Heart left ventricle (tissue), 16 donors: Measurements from ENCODE around the gene OGFRL1. TPM values are rescaled to one million over a fixed set of nuclear protein-coding genes. Genes with fewer than 3 reads are reported as not detected.
A peak's percentile ranks its signal among the peaks of the same experiment; 100 is the strongest.

Experiments used
- ATAC-seq, 4 donors: fragments of 200-7000 bp; cut with Tn5 transposase; one replicate each; pipeline ENCODE4 v1.9.1; 2020 to 2022; ENCODE audit warnings: moderate library complexity in 4 of 4, mild to moderate bottlenecking in 3 of 4, moderate number of reproducible peaks in 1 of 4
- DNase-seq, 5 donors: peaks; one replicate each; pipeline ENCODE4 v3.0.0-alpha.2; 2020
- H3K27ac ChIP-seq, 12 donors: fragments of 200-600 bp; sonication (generic) in 4 of 12; one replicate each; pipeline versions ENCODE4 v1.5.0 to v1.8.0; 2016 to 2022; ENCODE audit warnings: mild to moderate bottlenecking in 2 of 12
- H3K27me3 ChIP-seq, 9 donors: fragments of 200-600 bp; sonication (generic) in 2 of 9; one replicate each; pipeline versions ENCODE4 v1.5.1 to v1.8.0; 2016 to 2022; ENCODE audit warnings: mild to moderate bottlenecking in 3 of 9
- H3K36me3 ChIP-seq, 9 donors: fragments of 200-600 bp; sonication (generic) in 2 of 9; one replicate each; pipeline versions ENCODE4 v1.5.0 to v1.8.0; 2018 to 2022; ENCODE audit warnings: mild to moderate bottlenecking in 2 of 9
- H3K4me1 ChIP-seq, 12 donors: fragments of 200-600 bp; sonication (generic) in 4 of 12; one replicate each; pipeline versions ENCODE4 v1.5.0 to v1.8.0; 2016 to 2022; ENCODE audit warnings: mild to moderate bottlenecking in 3 of 12
- H3K4me3 ChIP-seq, 12 donors: fragments of 200-600 bp; sonication (generic) in 4 of 12; one replicate each; pipeline versions ENCODE4 v1.5.0 to v1.8.0; 2017 to 2022; ENCODE audit warnings: mild to moderate bottlenecking in 9 of 12, moderate library complexity in 4 of 12
- H3K9me3 ChIP-seq, 12 donors: fragments of 200-600 bp; sonication (generic) in 4 of 12; one replicate each; pipeline versions ENCODE4 v1.5.0 to v1.8.0; 2016 to 2022; ENCODE audit warnings: mild to moderate bottlenecking in 1 of 12
- POLR2A ChIP-seq, 2 donors: fragments of 450-650 bp; IDR thresholded peaks; one replicate each; pipeline ENCODE4 v1.6.1; 2017; ENCODE audit warnings: antibody characterized with exemption in 2 of 2, mild to moderate bottlenecking in 2 of 2, moderate library complexity in 2 of 2
- WGBS, 4 donors: extraction: QIAGEN DNeasy Blood & Tissue Kit in 2 of 4; methylation state at CpG; one replicate each; pipeline versions ENCODE4 v1.1.5 to v1.1.7; 2013 to 2018; 5-methylcytosine and 5-hydroxymethylcytosine counted together
- intact Hi-C, 10 donors: fragments of 100-400 bp; cut with DNase I; formaldehyde crosslinking; loops; one replicate each; pipeline versions ENCODE4 v1.11.1 to v1.14.2; 2022
- polyA plus RNA-seq, 2 donors: library from polyadenylated mRNA; stranded (reverse); fragments of 200-250 nt; gene quantifications; one replicate each; pipeline ENCODE4 v1.2.3, GENCODE V29; 2013
- total RNA-seq, 9 donors: library from RNA; depleted of rRNA in 2 of 9; stranded (reverse); fragments of >200 nt in 2 of 9; fragmentation: NEBNext Ultra II Directional in 3 of 9; extraction: Animal tissue kit (Norgen Biotek cat#: 25700) in 3 of 9; gene quantifications; one replicate each; pipeline versions ENCODE4 v1.1.0 to v1.2.4, GENCODE V29; 2016 to 2023
- TF ChIP-seq, protein P1 (sequence below), 12 donors: fragments of 200-600 bp; sonication (generic) in 4 of 12; IDR thresholded peaks; one replicate each; pipeline versions ENCODE4 v1.5.0 to v1.8.0; 2018 to 2022; ENCODE audit warnings: antibody characterized with exemption in 12 of 12, mild to moderate bottlenecking in 5 of 12
- donor health status: ischemic (EF 13 %, LVEDD 7.1; RV severe dilation, severe dysfunction).
- donor health status: healthy with polysubstance abuse.
- donor health status: DM: no; HTN: yes; CAD: no.
- donor health status: DM: no; HTN: no; CAD: no.
- donor health status: ischemic (EF 25% LVEDD 6.9; RV normal size, moderate dysfunction).
- donor health status: ischemic (EF 25% LVEDD 5.7; RV mildly dilated, moderate dysfunction).
- donor health status: healthy.
- donor health status: DM: yes; HTN: yes; CAD: no.
- donor health status: ischemic (EF 35%, LVEDD 5.7; RV mildly dilated, moderate dysfunction).
- donor health status: nonischemic (EF 11% LVEDD 7.7; RV severe dilation, severe dysfunction).
- donor health status: DM: yes; HTN: yes; CAD: no.
- donor health status: PGD.
- donor health status: ischemic (EF 29% LVEDD 5.4; RV normal size, mild dysfunction).
- donor health status: nonischemic (EF 23%, LVEDD 6.1; RV moderate dilation, normal function).

The OGFRL1 gene
- total and polyA plus RNA-seq, 11 donors = 2.7 to 18.5 (median 7.7) TPM

DNA sequence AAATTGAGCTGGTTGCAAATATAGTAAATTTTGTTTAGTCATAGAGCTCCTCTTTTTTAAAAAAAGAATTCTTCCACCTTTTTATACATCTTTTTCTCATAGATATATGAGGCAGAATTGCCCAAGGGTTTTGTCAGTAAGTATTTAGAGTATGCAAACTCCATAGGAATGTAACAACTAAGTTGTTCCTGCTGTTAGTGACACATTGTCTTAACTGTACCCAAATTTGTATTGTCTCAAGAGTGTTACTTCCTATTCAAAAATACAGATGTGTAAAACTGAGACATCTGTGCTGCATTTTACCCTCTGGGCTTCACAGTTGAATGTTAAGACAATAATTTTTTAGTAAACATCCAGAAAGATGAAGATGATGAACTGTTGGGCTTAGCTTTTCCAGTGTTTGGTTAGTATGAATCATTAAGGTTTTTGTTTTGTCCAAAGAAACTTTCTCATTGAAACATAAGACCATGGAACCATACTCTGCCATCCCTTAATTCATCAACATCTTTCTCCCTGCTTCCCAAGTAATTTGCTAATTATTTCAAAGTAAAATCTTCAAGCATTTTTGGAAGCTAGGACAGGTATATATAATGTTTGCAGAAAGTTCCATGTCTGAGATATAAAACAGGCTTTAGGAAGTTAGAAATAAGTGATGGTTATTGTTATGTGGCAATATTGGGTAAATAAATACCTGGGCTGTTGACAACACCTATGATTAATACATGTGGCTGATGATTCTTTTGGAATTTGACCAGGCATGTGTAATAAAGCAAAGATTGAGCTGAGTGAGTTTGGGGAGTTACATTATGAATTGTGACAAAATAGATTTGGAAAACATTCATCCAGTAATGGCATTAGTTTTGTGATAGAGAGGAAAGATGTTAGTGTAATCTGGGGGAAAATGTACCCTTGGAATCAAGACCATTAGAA lies 11.2 kb downstream of the OGFRL1 start:
- Histone ChIP-seq H3K4me1 (peaks cover 0 to 12% (median 0%) of the 10 kb centered on the region in 12 donors), H3K9me3 (no peaks in the 10 kb centered on the region), H3K27me3 (no peaks in the 10 kb centered on the region), H3K27ac (no peak overlapping the region), H3K4me3 (no peak overlapping the region), H3K36me3 (peaks cover 0 to 89% (median 69%) of the 10 kb centered on the region in 9 donors)
- intact Hi-C loops = loop anchor here in 1 of 10 donors (10.0 kb wide), 1 partner anchor 125 kb away; no protein-coding TSS in a partner anchor
- no peak for ATAC-seq
- TF ChIP-seq, protein P1, sequence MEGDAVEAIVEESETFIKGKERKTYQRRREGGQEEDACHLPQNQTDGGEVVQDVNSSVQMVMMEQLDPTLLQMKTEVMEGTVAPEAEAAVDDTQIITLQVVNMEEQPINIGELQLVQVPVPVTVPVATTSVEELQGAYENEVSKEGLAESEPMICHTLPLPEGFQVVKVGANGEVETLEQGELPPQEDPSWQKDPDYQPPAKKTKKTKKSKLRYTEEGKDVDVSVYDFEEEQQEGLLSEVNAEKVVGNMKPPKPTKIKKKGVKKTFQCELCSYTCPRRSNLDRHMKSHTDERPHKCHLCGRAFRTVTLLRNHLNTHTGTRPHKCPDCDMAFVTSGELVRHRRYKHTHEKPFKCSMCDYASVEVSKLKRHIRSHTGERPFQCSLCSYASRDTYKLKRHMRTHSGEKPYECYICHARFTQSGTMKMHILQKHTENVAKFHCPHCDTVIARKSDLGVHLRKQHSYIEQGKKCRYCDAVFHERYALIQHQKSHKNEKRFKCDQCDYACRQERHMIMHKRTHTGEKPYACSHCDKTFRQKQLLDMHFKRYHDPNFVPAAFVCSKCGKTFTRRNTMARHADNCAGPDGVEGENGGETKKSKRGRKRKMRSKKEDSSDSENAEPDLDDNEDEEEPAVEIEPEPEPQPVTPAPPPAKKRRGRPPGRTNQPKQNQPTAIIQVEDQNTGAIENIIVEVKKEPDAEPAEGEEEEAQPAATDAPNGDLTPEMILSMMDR (IDR thresholded peaks at IDR 0.05) = no peak
- no peak for TF ChIP-seq POLR2A (IDR thresholded peaks at IDR 0.05)
- DNase-seq = no peak

DNA sequence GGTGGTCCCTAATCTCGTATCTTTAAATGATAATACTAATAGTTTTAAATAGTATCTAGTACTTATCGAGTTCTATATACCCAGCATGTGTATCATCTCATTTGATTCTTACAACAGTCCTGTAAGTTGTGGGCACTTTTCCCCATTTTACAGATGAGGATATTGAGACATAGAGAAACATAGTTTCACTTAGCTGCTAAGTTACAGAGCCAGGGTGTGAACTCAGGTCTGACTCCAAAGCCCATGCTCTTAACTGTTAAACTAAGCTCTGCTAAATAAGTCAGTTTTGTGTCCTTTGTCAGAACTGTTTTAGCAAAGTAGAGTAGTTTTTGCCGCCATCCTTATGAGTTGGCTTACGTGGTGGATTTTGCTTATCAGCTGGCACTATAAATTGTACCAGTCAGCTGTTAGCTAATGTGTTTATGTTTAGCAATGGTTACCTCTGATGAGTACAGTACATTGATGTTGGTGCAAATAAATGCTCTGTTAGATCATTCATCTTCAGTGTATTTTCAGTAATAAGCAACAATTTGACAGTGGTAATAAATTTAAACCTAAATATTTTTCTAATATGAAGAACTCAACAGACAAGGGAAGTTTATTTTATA lies 12.1 kb downstream of the OGFRL1 start:
- WGBS, 4 donors = 79 to 83% (median 80%) methylated on average over 4 of the region's 4 CpGs
- DNase-seq (no peak), ATAC-seq (peak; percentile 58 to 65 (median 58))
- H3K27me3 ChIP-seq = no peaks in the 10 kb centered on the region
- peaks cover 0 to 7% (median 0%) of the 10 kb centered on the region in 12 donors for H3K4me1 ChIP-seq
- peaks cover 0 to 85% (median 61%) of the 10 kb centered on the region in 9 donors for H3K36me3 ChIP-seq
- intact Hi-C loops = no loop called here
- H3K9me3 ChIP-seq = no peaks in the 10 kb centered on the region
- H3K27ac ChIP-seq = no peak overlapping the region
- no peak for TF ChIP-seq POLR2A (IDR thresholded peaks at IDR 0.05)
- TF ChIP-seq, protein P1 (IDR thresholded peaks at IDR 0.05) = no peak
- H3K4me3 ChIP-seq = no peak overlapping the region

GRCh38 chr6:71301546-71301945 lies 12.9 kb downstream of the OGFRL1 start:
- Histone ChIP-seq H3K4me3 (no peak overlapping the region), H3K27ac (no peak overlapping the region), H3K36me3 (peaks cover 0 to 77% (median 52%) of the 10 kb centered on the region in 9 donors), H3K9me3 (no peaks in the 10 kb centered on the region), H3K4me1 (peaks cover 0 to 7% (median 0%) of the 10 kb centered on the region in 12 donors), H3K27me3 (no peaks in the 10 kb centered on the region)
- no peak for DNase-seq
- no peak for TF ChIP-seq POLR2A (IDR thresholded peaks at IDR 0.05)
- TF ChIP-seq, protein P1 (IDR thresholded peaks at IDR 0.05) = no peak
- 95 to 96% (median 96%) methylated on average over 7 of the region's 7 CpGs for WGBS, 4 donors
- intact Hi-C loops = no loop called here
- no peak for ATAC-seq

DNA sequence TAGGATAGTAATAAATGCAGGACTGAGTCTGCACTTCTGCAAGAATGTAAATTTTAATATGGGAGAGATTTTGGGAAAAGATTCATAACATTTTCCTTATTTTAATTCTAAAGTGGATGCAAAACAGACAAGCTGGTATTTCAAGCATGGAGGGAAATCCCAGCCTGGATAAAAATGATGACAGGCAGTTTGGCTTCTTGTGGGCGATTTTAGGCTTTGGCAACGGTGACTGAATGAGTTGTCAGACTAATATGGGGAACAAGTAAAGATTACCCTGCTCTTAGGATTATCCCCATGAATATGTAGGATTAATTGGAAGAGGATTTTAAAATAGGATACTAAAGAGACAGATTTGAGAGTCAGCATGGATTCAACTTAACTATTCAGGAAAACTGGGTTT lies 21.0 kb downstream of the OGFRL1 start:
- ATAC-seq (no peak), DNase-seq (no peak)
- intact Hi-C loops = no loop called here
- Histone ChIP-seq H3K9me3 (no peaks in the 10 kb centered on the region), H3K4me3 (no peak overlapping the region), H3K27me3 (no peaks in the 10 kb centered on the region), H3K27ac (no peak overlapping the region), H3K36me3 (peaks cover 0 to 7% (median 0%) of the 10 kb centered on the region in 9 donors), H3K4me1 (peaks cover 0 to 26% (median 16%) of the 10 kb centered on the region in 12 donors)
- WGBS, 4 donors = 44 to 77% (median 62%) methylated on average over 2 of the region's 2 CpGs
- TF ChIP-seq, protein P1 (IDR thresholded peaks at IDR 0.05) = no peak
- no peak for TF ChIP-seq POLR2A (IDR thresholded peaks at IDR 0.05)
